SK-N-SH treated with all-trans-retinoic acid at 6 μM for 48 hours (cell line): ENCODE results near the gene CELF4.

Experiments used
- ARNTL ChIP-seq: fragments of 450-650 bp; formaldehyde crosslinking; IDR thresholded peaks from 2 replicates; pipeline ENCODE4 v1.5.0; 2020; ENCODE audit warnings: low read depth, mild to moderate bottlenecking, moderate library complexity, borderline replicate concordance
- CSDC2 ChIP-seq: fragments of 250-450 bp; sonication (Bioruptor Pico); IDR thresholded peaks from 2 replicates; pipeline ENCODE4 v1.5.0; 2020; ENCODE audit warnings: mild to moderate bottlenecking, moderate library complexity
- ESRRG ChIP-seq: fragments of 250-450 bp; sonication (Bioruptor Pico); IDR thresholded peaks from 2 replicates; pipeline ENCODE4 v1.6.1; 2021; ENCODE audit warnings: mild to moderate bottlenecking
- GLIS3 ChIP-seq: fragments of 250-450 bp; sonication (Bioruptor Pico); IDR thresholded peaks from 2 replicates; pipeline ENCODE4 v1.5.0; 2020; ENCODE audit warnings: mild to moderate bottlenecking, moderate library complexity
- ISL1 ChIP-seq: fragments of 250-450 bp; sonication (Bioruptor Pico); IDR thresholded peaks from 2 replicates; pipeline ENCODE4 v2.1.2; 2022; ENCODE audit warnings: mild to moderate bottlenecking, moderate library complexity
- POU6F1 ChIP-seq: fragments of 250-450 bp; sonication (Bioruptor Pico); IDR thresholded peaks from 2 replicates; pipeline ENCODE4 v1.8.0; 2021; ENCODE audit warnings: low read depth, mild to moderate bottlenecking, moderate library complexity, borderline replicate concordance
- RARB ChIP-seq: fragments of 250-450 bp; sonication (Bioruptor Pico); IDR thresholded peaks from 2 replicates; pipeline ENCODE4 v1.8.0; 2021; ENCODE audit warnings: mild to moderate bottlenecking, moderate library complexity
- TSHZ2 ChIP-seq: fragments of 250-450 bp; sonication (Bioruptor Pico); IDR thresholded peaks from 2 replicates; pipeline ENCODE4 v1.5.0; 2020; ENCODE audit warnings: mild to moderate bottlenecking, moderate library complexity
- ZFP3 ChIP-seq: fragments of 250-450 bp; sonication (Bioruptor Pico); IDR thresholded peaks from 2 replicates; pipeline ENCODE4 v1.5.0; 2020; ENCODE audit warnings: mild to moderate bottlenecking, moderate library complexity
- ZFP30 ChIP-seq: fragments of 450-650 bp; formaldehyde crosslinking; IDR thresholded peaks from 2 replicates; pipeline ENCODE4 v1.5.0; 2022; ENCODE audit warnings: mild to moderate bottlenecking, moderate library complexity
- ZNF565 ChIP-seq: fragments of 450-650 bp; formaldehyde crosslinking; conservative IDR thresholded peaks from 2 replicates; pipeline ENCODE4 v1.5.0; 2020; ENCODE audit warnings: low read depth, mild to moderate bottlenecking, moderate library complexity
- TF ChIP-seq, protein P1 (sequence below): fragments of 250-450 bp; sonication (Bioruptor Pico); IDR thresholded peaks from 2 replicates; pipeline ENCODE4 v1.5.1; 2020; ENCODE audit warnings: low read depth, mild to moderate bottlenecking, moderate library complexity

- TF ChIP-seq CSDC2 (CRISPR knock-in tag) (no peak), TSHZ2 (no peak), ISL1 (CRISPR knock-in tag) (no peak), RARB (CRISPR knock-in tag) (no peak), ESRRG (CRISPR knock-in tag) (no peak), ARNTL (CRISPR knock-in tag) (no peak), ZNF565 (no peak), POU6F1 (CRISPR knock-in tag) (no peak), GLIS3 (CRISPR knock-in tag) (no peak), ZFP30 (CRISPR knock-in tag) (no peak), ZFP3 (CRISPR knock-in tag) (no peak)
- TF ChIP-seq, protein P1, sequence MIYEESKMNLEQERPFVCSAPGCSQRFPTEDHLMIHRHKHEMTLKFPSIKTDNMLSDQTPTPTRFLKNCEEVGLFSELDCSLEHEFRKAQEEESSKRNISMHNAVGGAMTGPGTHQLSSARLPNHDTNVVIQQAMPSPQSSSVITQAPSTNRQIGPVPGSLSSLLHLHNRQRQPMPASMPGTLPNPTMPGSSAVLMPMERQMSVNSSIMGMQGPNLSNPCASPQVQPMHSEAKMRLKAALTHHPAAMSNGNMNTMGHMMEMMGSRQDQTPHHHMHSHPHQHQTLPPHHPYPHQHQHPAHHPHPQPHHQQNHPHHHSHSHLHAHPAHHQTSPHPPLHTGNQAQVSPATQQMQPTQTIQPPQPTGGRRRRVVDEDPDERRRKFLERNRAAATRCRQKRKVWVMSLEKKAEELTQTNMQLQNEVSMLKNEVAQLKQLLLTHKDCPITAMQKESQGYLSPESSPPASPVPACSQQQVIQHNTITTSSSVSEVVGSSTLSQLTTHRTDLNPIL, result no peak
Observed at GRCh38 chr18:37574113-37574512, 8.5 kb upstream of the CELF4 start.
